Pancreas (tissue), 10 donors: Measurements from ENCODE around the gene PDK2. TPM values are rescaled to one million over a fixed set of nuclear protein-coding genes. Genes with fewer than 3 reads are reported as not detected.

Experiments used
- ATAC-seq, 4 donors: fragments of 200-7000 bp; cut with Tn5 transposase; one replicate each; pipeline versions ENCODE4 v1.8.0 to v1.9.1; 2020; ENCODE audit warnings: mild to moderate bottlenecking in 4 of 4, moderate library complexity in 4 of 4
- DNase-seq, 6 donors: peaks; one replicate each; pipeline ENCODE4 v3.0.0-alpha.2; 2020
- FAIRE-seq: peaks from 2 replicates; lab custom pipeline; 2012; peaks lifted over from hg19 to GRCh38; lab: Jason Lieb, UNC
- H3K27ac ChIP-seq, 4 donors: fragments of 200-600 bp; sonication (generic); 1 replicate in 3 of 4; 2 replicates in 1 of 4; pipeline versions ENCODE4 v1.5.0 to v1.8.0; 2020
- H3K27me3 ChIP-seq, 4 donors: fragments of 200-600 bp; one replicate each; pipeline ENCODE4 v1.8.0; 2021
- H3K36me3 ChIP-seq, 3 donors: fragments of 200-600 bp; sonication (generic) in 1 of 3; one replicate each; pipeline versions ENCODE4 v1.5.0 to v1.8.0; 2020 to 2021
- H3K4me1 ChIP-seq, 3 donors: fragments of 200-600 bp; one replicate each; pipeline ENCODE4 v1.8.0; 2021
- H3K4me3 ChIP-seq, 4 donors: fragments of 200-600 bp; sonication (generic) in 2 of 4; one replicate each; pipeline versions ENCODE4 v1.5.0 to v1.8.0; 2020 to 2021
- H3K9me3 ChIP-seq, 4 donors: fragments of 200-600 bp; one replicate each; pipeline ENCODE4 v1.8.0; 2021
- CTCF ChIP-seq, 4 donors: fragments of 200-600 bp; sonication (generic) in 3 of 4; IDR thresholded peaks; one replicate each; pipeline versions ENCODE4 v1.5.0 to v1.8.0; 2021; ENCODE audit warnings: antibody characterized with exemption in 4 of 4
- WGBS, 2 donors: extraction: QIAGEN DNeasy Blood & Tissue Kit; methylation state at CpG; one replicate each; pipeline ENCODE4 v1.1.7; 2013; 5-methylcytosine and 5-hydroxymethylcytosine counted together
- intact Hi-C, 3 donors: fragments of 100-400 bp; cut with DNase I; formaldehyde crosslinking; loops; one replicate each; pipeline versions ENCODE4 v1.11.1 to v1.14.2; 2022
- polyA plus RNA-seq, 2 donors: library from polyadenylated mRNA; stranded (reverse); fragments of 200-250 nt; gene quantifications; one replicate each; pipeline ENCODE4 v1.2.3, GENCODE V29; 2013
- total RNA-seq, 6 donors: library from RNA; stranded (reverse); fragmentation: NEBNext Ultra II Directional in 4 of 6; extraction: Animal tissue kit (Norgen Biotek cat#: 25700) in 4 of 6; gene quantifications; one replicate each; pipeline versions ENCODE4 v1.2.1 to v1.2.4, GENCODE V29; 2021 to 2023
- donor health status: healthy with polysubstance abuse.
- donor health status: DM: no; HTN: no; CAD: no; lungs with moderate emphysema.
- donor health status: DM: no; HTN: no; CAD: no.
- donor health status: control.
- donor health status: control.
- donor health status: Bipolar disorder and iron deficiency.
- donor health status: DM: yes; HTN: yes; CAD: no.
- donor health status: DM: no; HTN: no; CAD: no.
- donor health status: DM: no; HTN: no; CAD: no.
- donor health status: DM: yes; HTN: yes; CAD: no.

Gene PDK2
- total and polyA plus RNA-seq, 8 donors, result 15.3 to 50.0 (median 29.1) TPM

DNA sequence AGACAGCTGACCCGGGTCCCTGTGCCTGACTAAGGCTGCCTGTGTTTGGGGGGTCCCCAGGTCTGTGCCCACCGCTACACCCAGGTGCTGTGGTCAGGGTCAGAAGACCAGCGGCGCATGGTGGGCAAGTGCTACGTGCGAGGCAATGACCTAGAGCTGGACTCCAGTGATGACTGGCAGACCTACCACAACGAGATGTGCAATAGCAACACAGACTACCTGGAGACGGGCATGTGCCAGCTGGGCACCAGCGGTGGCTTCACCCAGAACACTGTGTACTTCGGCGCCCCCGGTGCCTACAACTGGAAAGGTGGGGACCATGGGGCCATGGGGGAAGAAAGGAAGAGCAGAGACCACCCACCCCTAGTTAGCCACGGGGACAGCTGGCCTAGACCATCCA lies 27.2 kb upstream of the PDK2 start:
- 92 to 96% methylated on average over 13 of the region's 13 CpGs for WGBS, 2 donors
- intact Hi-C loops, result no loop called here
- no peak for DNase-seq
- no peak overlapping the region for H3K27ac ChIP-seq
- peaks cover 0 to 12% (median 5%) of the 10 kb centered on the region in 3 donors for H3K36me3 ChIP-seq
- FAIRE-seq, result no peak
- no peak for ATAC-seq
- H3K4me3 ChIP-seq, result no peak overlapping the region
- H3K9me3 ChIP-seq, result no peaks in the 10 kb centered on the region
- TF ChIP-seq CTCF (IDR thresholded peaks at IDR 0.05), result no peak
- no peaks in the 10 kb centered on the region for H3K27me3 ChIP-seq
- H3K4me1 ChIP-seq, result no peaks in the 10 kb centered on the region

GRCh38 chr17:50070908-50071680 lies 24.1 kb upstream of the PDK2 start:
- no peak for FAIRE-seq
- Histone ChIP-seq H3K4me1 (no peaks in the 10 kb centered on the region), H3K27me3 (no peaks in the 10 kb centered on the region), H3K9me3 (no peaks in the 10 kb centered on the region), H3K27ac (no peak overlapping the region), H3K4me3 (no peak overlapping the region), H3K36me3 (peaks cover 0 to 33% (median 5%) of the 10 kb centered on the region in 3 donors)
- ATAC-seq, result no peak
- no peak for TF ChIP-seq CTCF (IDR thresholded peaks at IDR 0.05)
- 92 to 97% methylated on average over 16 of the region's 16 CpGs for WGBS, 2 donors
- intact Hi-C loops, result no loop called here
- no peak for DNase-seq

- FAIRE-seq (no peak), ATAC-seq (no peak), DNase-seq (no peak)
- H3K9me3 ChIP-seq, result no peaks in the 10 kb centered on the region
- intact Hi-C loops, result no loop called here
- TF ChIP-seq CTCF (IDR thresholded peaks at IDR 0.05), result no peak
- H3K4me3 ChIP-seq, result no peak overlapping the region
- H3K27me3 ChIP-seq, result no peaks in the 10 kb centered on the region
- no peaks in the 10 kb centered on the region for H3K4me1 ChIP-seq
- WGBS, 2 donors, result 80 to 95% methylated on average over 6 of the region's 6 CpGs
- no peak overlapping the region for H3K27ac ChIP-seq
- H3K36me3 ChIP-seq, result peaks cover 0 to 34% (median 5%) of the 10 kb centered on the region in 3 donors
These were observed 23.5 kb upstream of the PDK2 start for GRCh38 chr17:50071692-50072091.

DNA sequence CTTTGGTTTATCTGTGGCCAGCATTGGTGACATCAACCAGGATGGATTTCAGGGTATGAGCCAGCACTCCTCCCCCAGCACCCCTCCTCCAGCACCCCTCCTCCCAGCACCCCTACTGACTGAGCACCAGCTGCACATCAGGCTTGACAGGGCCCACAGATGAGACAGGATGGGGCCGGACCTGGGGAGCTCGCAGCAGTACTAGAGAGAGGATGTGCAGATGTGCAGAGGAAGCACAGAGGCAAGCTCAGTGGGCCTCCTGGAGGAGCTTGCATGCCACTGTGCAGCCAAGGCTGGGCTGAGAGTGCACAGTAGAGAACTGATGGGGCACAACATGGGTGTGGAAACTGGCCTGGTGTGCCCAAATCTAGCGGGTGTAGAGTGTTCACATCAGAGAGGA lies 23.0 kb upstream of the PDK2 start:
- intact Hi-C loops, result no loop called here
- peaks cover 0 to 38% (median 5%) of the 10 kb centered on the region in 3 donors for H3K36me3 ChIP-seq
- no peak for TF ChIP-seq CTCF (IDR thresholded peaks at IDR 0.05)

GRCh38 chr17:50072925-50073324 lies 22.2 kb upstream of the PDK2 start:
- Histone ChIP-seq H3K4me3 (no peak overlapping the region), H3K36me3 (peaks cover 0 to 46% (median 5%) of the 10 kb centered on the region in 3 donors), H3K4me1 (no peaks in the 10 kb centered on the region), H3K27me3 (no peaks in the 10 kb centered on the region), H3K9me3 (no peaks in the 10 kb centered on the region), H3K27ac (no peak overlapping the region)
- ATAC-seq, result no peak
- 90 to 94% methylated on average over 1 of the region's 1 CpG for WGBS, 2 donors
- FAIRE-seq, result no peak
- intact Hi-C loops, result no loop called here
- DNase-seq, result no peak
- TF ChIP-seq CTCF (IDR thresholded peaks at IDR 0.05), result no peak

More for the DNA sequence above, 23.0 kb upstream of the PDK2 start:
- H3K4me1 ChIP-seq, result no peaks in the 10 kb centered on the region
- FAIRE-seq (no peak), ATAC-seq (no peak), DNase-seq (no peak)
- H3K27me3 ChIP-seq, result no peaks in the 10 kb centered on the region
- H3K9me3 ChIP-seq, result no peaks in the 10 kb centered on the region
- WGBS, 2 donors, result 94 to 95% methylated on average over 3 of the region's 3 CpGs
- H3K27ac ChIP-seq, result no peak overlapping the region
- no peak overlapping the region for H3K4me3 ChIP-seq
